Activated CD4-positive, alpha-beta T cell treated with anti-CD3 and anti-CD28 coated beads, Interleukin-2, amount 50 U/mL, for 4 hours (primary cell): Measurements from ENCODE around the gene SLC1A1.
"Not testable (repeated sequence)": the region's sequence is repeated elsewhere in the genome, so short reads cannot be mapped to it uniquely, and the experiment has no call there.

Source experiments
- DNase-seq, 2 experiments: peaks; one replicate each; pipeline ENCODE4 v3.0.0-alpha.2; 2020

The SLC1A1 gene

DNA sequence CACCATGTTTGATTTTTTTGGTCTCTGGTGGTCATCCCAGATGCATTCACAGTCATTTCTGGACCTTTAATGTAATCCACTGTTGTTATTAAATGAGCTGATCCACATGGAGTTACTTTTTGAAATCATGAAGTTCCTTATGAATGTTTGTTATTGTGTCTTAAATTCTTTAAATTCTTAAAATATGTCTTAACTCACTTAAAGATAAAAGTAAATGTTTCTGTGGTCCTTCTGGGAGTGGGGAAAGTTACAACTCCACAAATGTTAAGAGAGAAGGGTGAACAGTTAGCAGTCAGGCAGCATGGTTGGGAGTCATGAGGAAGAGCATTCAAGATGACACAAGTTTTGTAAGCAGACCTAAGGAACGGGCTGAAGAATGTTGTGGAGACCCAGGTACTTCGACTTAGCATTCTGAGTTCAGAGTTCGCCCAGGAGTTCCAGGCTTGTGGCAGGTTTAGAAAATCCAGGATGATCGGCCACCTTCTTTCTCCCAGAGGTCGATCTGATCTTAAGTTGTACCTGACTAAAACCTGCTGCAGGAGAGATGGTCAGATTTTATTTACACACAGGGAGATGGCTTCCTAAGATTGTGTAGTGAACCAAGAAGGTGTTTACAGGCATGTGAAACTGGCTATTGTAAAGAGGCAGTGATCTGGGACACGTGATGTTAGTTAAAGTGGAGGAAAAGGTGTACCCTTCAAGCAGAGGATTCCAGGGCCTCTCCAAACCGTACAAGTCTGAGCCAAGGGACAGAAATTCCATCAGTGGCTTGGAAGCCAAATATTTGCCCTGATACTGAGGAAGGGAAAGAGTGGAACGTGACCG, 17.2 kb downstream of the SLC1A1 start:
- no peak for DNase-seq

DNA sequence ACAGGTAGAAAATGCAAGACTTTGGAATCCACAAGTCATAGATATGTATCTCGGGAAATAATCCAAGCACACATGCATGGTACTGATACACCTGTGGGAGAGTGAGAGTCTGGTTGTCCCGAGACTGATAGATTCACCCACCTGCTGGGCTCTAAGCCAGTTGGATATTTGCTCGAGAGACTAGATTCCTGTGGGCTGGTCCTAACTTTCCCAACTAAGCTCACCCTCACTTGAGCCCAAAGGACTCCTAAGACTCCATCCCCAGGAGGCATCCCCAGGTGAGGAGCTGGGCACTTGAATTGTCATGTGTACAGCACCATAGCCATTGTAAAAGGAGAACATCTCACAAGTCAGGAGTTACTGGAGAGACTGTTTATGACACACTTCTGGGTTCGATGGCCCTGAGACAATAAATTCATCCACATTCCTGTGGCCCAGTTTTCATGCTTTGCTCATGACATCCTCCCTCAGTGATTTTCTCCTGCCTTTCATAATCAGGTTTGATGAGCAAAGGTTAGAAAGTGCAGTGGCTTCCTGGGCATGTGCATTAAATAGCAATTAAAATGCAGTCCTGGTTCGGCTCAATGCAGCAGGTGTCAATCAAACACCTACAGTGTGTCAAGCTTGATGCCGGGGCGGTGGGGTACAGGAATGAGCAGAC, 18.1 kb downstream of the SLC1A1 start:
- no peak for DNase-seq

GRCh38 chr9:4508907-4509589, 18.8 kb downstream of the SLC1A1 start:
- DNase-seq, result no peak

- DNase-seq, result no peak
Observed at GRCh38 chr9:4509590-4509984, 19.3 kb downstream of the SLC1A1 start.

DNA sequence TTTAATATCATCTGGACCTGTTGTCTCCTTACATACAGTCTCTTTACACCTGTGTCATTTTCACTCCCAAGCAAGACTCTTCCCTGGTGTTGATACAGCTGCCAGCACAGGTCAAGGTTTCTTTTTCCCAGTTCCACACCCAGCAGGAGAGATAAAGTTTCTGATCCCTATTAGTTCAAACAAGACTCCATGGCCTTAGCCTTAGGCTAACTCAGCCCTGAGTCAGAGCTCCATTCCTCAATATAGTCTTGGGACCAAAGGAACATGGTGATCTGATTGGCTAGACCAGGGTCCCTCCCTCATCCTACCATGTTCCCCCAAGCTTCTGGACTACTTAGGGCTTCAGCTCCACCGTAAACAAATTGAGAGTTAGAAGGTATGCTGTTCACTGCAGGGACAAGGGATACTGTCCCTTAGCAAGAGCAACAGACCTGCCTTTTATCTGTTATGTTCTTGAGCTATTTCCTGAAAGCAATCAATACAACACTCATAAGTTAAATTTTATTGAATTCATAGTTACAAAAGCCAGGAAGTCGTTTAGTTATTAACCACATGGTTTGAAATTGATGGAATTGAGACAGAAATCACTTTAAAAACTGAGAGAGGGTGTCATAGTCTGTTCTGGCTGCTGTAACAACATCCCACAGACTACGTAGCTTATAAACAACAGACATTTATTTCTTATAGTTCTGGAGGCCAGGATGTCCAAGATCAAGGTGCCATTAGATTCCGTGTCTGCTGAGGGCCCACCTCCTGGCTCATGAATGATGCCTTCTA, 20.5 kb downstream of the SLC1A1 start:
- DNase-seq, result no peak

DNA sequence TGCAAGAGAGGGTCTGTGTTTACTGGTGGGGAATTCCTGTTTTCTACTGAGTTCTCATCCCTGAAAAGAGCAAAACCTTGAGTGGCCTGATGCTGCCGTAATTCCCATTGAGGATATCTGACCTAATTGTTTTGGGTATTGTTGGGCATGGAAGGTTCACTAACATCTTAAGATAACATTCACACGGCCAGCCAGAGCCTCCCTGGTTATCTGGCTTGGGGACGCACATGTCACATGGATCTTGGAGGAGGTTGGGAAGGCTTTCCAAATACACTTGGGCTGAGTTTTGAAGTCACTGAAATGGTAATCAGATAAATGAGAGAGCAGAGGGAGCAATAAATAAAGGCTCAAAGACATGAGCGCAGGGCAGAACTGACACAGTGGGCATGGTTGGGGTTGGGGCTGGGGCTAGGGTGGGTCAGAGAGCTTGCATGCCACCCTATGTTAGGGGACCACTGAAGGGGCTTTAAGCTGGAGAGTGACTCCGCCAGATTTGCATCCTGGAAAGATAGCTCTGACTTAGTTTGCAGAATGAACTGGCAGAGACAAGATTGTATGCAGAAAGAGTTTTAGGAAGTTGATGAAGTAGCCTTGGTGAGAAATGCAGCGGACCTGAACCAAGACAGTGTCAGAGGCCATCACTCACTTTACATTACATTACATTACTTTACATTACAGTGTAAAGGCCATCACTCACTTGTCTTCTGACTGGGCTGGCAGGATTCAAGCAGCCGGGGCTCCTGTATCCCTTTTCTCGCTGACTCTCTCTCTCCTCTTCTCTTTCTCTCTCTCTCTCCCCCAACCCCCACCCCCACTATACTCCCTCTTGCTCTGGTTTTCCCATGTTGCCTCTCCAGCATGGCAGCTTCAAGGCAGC, 24.2 kb downstream of the SLC1A1 start:
- DNase-seq, result no peak

GRCh38 chr9:4515958-4516375, 25.7 kb downstream of the SLC1A1 start:
- DNase-seq, result no peak

GRCh38 chr9:4517274-4517673, 27.0 kb downstream of the SLC1A1 start:
- DNase-seq, result no peak

DNA sequence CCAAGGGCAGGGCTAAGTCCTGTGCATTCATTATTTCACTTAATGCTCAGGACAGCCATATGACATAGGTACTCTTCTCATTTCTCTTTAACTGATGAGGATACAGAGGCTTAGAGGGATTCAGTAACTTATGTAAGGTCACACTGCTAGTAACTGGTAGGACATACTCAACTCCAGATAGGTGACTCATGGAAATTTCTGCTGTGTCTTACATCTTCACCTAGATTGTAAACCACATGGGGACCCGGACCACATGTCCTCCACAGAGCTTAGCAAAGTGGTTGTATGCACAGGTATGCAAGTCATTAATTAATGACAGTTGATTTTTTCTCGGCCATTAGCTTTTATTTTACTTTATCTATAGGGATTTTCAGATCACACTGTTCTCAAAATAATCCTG, 29.3 kb downstream of the SLC1A1 start:
- DNase-seq, result no peak

DNA sequence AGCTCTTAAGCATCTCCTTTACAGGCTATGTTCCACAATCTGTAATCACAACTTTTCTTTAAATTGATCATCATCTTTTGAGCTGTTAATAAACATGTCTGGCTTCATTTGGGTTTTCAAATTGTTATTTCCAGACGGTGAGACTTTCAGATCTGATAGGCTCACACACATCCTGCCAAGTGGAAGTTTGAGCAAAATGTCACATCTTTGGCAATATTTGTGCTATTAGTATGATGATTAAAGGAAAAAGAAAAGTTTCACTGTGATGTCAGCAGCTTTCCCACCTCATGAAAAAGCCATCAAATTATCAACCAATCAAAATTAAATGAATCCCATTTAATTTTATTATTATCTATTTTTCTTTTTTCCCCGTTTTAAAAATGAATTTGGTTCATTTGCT, 29.8 kb downstream of the SLC1A1 start:
- no peak for DNase-seq

DNA sequence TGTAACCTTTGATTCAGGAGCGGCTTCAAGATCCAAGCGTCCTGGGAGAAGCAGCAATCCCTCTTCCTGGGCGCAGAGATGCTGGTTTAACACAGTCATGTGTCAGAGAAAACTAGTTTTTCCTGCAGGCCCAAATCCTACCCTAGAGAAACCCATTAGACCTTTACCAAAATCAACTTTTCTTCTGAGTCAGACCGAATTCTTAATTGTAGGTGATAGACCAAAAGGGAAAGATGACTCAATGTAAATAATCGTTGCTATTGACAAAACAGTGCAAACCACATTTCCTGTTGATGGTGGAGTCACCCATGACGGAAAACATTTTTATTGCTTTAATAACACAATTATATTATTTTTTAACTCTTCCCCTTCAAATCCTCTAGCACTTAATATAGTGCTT, 40.1 kb downstream of the SLC1A1 start:
- DNase-seq, result no peak

GRCh38 chr9:4530831-4531230, 40.6 kb downstream of the SLC1A1 start:
- DNase-seq, result not testable (repeated sequence)

GRCh38 chr9:4531355-4531754, 41.1 kb downstream of the SLC1A1 start:
- not testable (repeated sequence) for DNase-seq

- DNase-seq, result not testable (repeated sequence)
Observed at GRCh38 chr9:4533881-4534280, 43.6 kb downstream of the SLC1A1 start.

GRCh38 chr9:4536196-4536595, 45.9 kb downstream of the SLC1A1 start:
- DNase-seq, result not testable (repeated sequence)

- no peak for DNase-seq
Observed at GRCh38 chr9:4537581-4537980, 47.3 kb downstream of the SLC1A1 start.

DNA sequence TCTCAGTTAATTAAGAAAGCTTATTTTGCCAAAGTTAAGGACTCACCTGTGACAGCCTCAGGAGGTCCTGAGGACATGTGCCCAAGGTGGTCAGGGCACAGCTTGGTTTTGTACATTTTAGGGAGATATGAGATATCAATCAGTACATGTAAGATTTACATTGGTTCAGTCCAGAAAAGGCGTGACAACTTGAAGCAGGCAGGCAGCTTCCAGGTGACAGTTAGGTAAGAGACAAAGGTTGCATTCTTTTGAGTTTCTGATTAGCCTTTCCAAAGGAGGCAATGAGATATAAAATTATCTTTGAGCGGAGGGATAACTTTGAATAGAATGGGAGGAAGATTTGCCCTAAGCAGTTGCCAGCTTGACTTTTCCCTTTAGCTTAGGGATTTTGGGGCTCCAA, 47.8 kb downstream of the SLC1A1 start:
- no peak for DNase-seq

- no peak for DNase-seq
Observed at GRCh38 chr9:4538621-4539020, 48.4 kb downstream of the SLC1A1 start.

DNA sequence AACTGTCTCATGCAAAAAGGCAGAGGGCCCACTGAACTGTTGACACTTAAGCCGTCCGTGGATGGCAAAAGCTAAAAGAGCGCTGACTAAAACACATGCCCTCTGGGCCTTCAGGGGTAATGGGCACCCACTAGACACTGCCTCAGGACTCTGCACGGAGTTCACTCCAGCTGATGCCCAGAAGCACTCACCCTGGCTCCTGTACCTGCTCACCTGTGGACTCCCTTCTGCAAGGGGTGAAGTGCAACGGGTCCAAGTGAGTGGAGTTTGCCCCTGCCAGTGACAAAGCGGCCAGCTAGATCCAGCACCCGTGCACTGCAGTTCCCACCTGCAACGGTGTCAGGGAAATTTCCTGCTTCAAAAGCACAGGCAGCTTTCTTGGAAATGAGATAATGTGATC, 50.2 kb downstream of the SLC1A1 start:
- DNase-seq, result no peak

- DNase-seq, result no peak
Observed at GRCh38 chr9:4541281-4541680, 51.0 kb downstream of the SLC1A1 start.

DNA sequence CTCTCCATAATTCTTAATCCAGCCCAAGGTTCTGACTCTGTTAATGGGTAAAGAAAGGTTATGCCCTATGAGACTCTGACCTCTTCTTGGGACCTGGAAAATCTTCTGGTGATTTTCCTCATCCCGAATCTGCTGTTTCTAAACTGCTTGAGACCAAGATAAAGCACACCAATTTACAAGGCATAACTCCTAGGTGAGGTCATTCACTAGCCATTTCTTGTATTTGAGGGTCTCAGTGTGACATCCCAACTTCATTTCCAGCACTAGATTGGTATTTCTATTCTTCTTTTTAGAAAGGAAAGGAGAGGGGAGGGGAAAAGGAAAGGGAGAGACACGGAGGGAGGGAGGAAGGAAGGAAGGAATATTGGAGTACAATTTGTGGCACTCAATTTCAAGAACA, 51.6 kb downstream of the SLC1A1 start:
- DNase-seq, result no peak

GRCh38 chr9:4544714-4545113, 54.4 kb downstream of the SLC1A1 start:
- DNase-seq, result not testable (repeated sequence)
